ENCODE data around the gene S1PR1.
"Not testable (repeated sequence)": the region's sequence is repeated elsewhere in the genome, so short reads cannot be mapped to it uniquely, and the experiment has no call there.

The S1PR1 gene

GRCh38 chr1:101203820-101204540 lies 32.8 kb upstream of the S1PR1 start:
- H3K27ac ChIP-seq: no peak overlapping the region
- TF ChIP-seq CTCF (IDR thresholded peaks at IDR 0.05; ENCODE audit: low read depth, low read length, missing control alignments): no peak
- in situ Hi-C loops (cut with HindIII; ENCODE audit: low pct_ligation_motif_present, low sequenced_read_pairs): no loop called here
- DNase-seq: peak; percentile 20
- no peaks in the 10 kb centered on the region for H3K36me3 ChIP-seq (replicated peaks)
- no peak overlapping the region for H3K4me3 ChIP-seq (ENCODE audit: low read depth, low read length)
- no peaks in the 10 kb centered on the region for H3K27me3 ChIP-seq (replicated peaks)

DNA sequence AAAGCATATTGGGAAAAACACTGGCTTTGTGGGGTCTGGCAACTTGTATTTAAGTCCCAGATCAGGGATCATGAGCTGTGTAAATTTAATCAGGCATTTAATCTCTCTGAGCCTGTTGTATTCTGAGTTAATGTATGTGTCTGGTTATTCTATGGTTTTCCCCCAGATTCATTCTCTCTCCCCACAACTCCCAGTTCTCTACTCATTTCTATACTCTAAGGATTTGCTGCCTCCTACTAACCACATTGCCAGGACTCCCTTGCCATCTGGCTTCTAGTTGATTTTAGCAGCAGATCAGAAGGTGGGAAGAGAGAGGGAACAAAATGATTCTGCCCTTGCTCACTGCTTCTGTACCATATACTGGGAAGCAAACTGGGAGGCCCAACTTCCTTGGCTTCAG lies 31.4 kb upstream of the S1PR1 start:
- Histone ChIP-seq H3K27ac (no peak overlapping the region), H3K27me3 (replicated peaks) (no peaks in the 10 kb centered on the region), H3K36me3 (replicated peaks) (no peaks in the 10 kb centered on the region), H3K4me3 (ENCODE audit: low read depth, low read length) (no peak overlapping the region)
- in situ Hi-C loops (cut with HindIII; ENCODE audit: low pct_ligation_motif_present, low sequenced_read_pairs): no loop called here
- no peak for DNase-seq
- TF ChIP-seq CTCF (IDR thresholded peaks at IDR 0.05; ENCODE audit: low read depth, low read length, missing control alignments): no peak

DNA sequence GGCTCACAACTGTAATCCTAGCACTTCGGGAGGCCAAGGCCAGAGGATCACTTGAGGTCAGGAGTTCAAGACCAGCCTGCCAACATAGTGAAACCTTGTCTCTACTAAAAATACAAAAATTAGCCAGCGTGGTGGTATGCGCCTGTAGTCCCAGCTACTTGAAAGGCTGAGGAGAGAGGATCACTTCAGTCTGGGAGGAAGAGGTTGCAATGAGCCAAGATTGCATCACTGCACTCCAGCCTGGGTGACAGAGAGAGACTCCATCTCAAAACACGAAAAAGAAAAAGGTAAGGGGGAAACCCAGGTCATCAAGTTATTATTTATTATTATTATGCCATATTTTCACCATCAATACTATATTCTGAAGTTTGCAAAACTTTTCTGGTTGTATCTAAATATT lies 30.7 kb upstream of the S1PR1 start:
- H3K4me3 ChIP-seq (ENCODE audit: low read depth, low read length); H3K27ac ChIP-seq; DNase-seq; H3K27me3 ChIP-seq (replicated peaks); in situ Hi-C loops (cut with HindIII; ENCODE audit: low pct_ligation_motif_present, low sequenced_read_pairs); H3K36me3 ChIP-seq (replicated peaks): not testable (repeated sequence)

DNA sequence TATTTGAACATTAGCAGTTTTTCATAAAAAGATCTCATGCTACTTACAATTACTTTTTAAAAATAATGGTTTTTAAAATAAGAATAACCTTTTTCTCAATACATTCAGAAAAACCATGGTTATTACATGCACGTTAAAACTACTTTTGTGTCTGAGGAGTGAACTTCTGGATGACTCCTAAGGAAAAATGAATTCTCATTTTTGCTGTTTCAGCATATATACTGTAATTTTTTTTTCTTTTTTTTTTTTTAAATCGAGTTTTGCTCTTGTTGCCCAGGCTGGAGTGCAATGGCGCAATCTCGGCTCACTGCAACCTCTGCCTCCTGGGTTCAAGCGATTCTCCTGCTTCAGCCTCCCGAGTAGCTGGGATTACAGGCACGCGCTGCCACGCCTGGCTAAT lies 29.5 kb upstream of the S1PR1 start:
- H3K36me3 ChIP-seq (replicated peaks); in situ Hi-C loops (cut with HindIII; ENCODE audit: low pct_ligation_motif_present, low sequenced_read_pairs); DNase-seq; H3K4me3 ChIP-seq (ENCODE audit: low read depth, low read length); H3K27me3 ChIP-seq (replicated peaks); H3K27ac ChIP-seq: not testable (repeated sequence)

- in situ Hi-C loops (cut with HindIII; ENCODE audit: low pct_ligation_motif_present, low sequenced_read_pairs): no loop called here
- H3K36me3 ChIP-seq (replicated peaks): no peaks in the 10 kb centered on the region
- no peak overlapping the region for H3K27ac ChIP-seq
- DNase-seq: no peak
- H3K4me3 ChIP-seq (ENCODE audit: low read depth, low read length): no peak overlapping the region
- TF ChIP-seq CTCF (IDR thresholded peaks at IDR 0.05; ENCODE audit: low read depth, low read length, missing control alignments): no peak
- H3K27me3 ChIP-seq (replicated peaks): no peaks in the 10 kb centered on the region
Measured at GRCh38 chr1:101207891-101208290, 28.9 kb upstream of the S1PR1 start.

- Histone ChIP-seq H3K27me3 (replicated peaks) (no peaks in the 10 kb centered on the region), H3K4me3 (ENCODE audit: low read depth, low read length) (no peak overlapping the region), H3K27ac (no peak overlapping the region), H3K36me3 (replicated peaks) (no peaks in the 10 kb centered on the region)
- in situ Hi-C loops (cut with HindIII; ENCODE audit: low pct_ligation_motif_present, low sequenced_read_pairs): no loop called here
- no peak for DNase-seq
- TF ChIP-seq CTCF (IDR thresholded peaks at IDR 0.05; ENCODE audit: low read depth, low read length, missing control alignments): no peak
Measured at GRCh38 chr1:101215363-101216011, 21.3 kb upstream of the S1PR1 start.

DNA sequence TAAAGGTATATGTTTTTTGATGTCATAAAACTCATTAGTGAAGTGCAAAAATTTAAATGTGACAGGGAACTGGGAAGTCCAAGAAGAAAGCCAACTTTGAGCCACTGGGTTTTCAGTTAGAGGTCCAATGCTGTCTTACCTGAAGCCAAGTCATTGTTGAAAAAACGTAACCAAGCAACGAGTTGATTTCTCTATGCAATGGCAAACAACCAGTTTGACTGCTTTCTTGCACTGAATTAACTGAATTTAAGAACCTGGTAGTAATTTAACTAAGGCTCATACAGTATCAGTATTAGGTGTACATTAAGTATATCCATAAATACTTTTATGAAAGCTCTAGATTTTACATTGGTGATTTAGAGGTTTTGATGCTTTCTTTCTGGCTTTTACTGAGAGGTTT lies 20.2 kb upstream of the S1PR1 start:
- Histone ChIP-seq H3K27me3 (replicated peaks) (no peaks in the 10 kb centered on the region), H3K36me3 (replicated peaks) (no peaks in the 10 kb centered on the region), H3K4me3 (ENCODE audit: low read depth, low read length) (no peak overlapping the region), H3K27ac (no peak overlapping the region)
- DNase-seq: no peak
- TF ChIP-seq CTCF (IDR thresholded peaks at IDR 0.05; ENCODE audit: low read depth, low read length, missing control alignments): no peak
- in situ Hi-C loops (cut with HindIII; ENCODE audit: low pct_ligation_motif_present, low sequenced_read_pairs): no loop called here

Data from brain microvascular endothelial cell (primary cell).